MG63 (cell line): Measurements from ENCODE around the gene CACNA1D. TPM values are rescaled to one million over a fixed set of nuclear protein-coding genes. Genes with fewer than 3 reads are reported as not detected.

ENCODE experiments used
- DNase-seq: peaks from one replicate; pipeline ENCODE4 v3.0.0-alpha.2; 2020
- H3K27me3 ChIP-seq: fragments of 250-450 bp; sonication (Bioruptor Pico); 2 replicates; pipeline ENCODE4 v1.5.1; 2020; ENCODE audit warnings: mild to moderate bottlenecking, moderate library complexity
- H3K36me3 ChIP-seq: fragments of 250-450 bp; sonication (Bioruptor Pico); 2 replicates; pipeline ENCODE4 v1.5.1; 2020; ENCODE audit warnings: mild to moderate bottlenecking, moderate library complexity
- H3K4me3 ChIP-seq: fragments of 250-450 bp; sonication (Bioruptor Pico); 2 replicates; pipeline ENCODE4 v1.5.1; 2020; ENCODE audit warnings: mild to moderate bottlenecking, moderate library complexity
- H3K9me3 ChIP-seq: fragments of 250-450 bp; sonication (Bioruptor Pico); 2 replicates; pipeline ENCODE4 v1.5.1; 2020; ENCODE audit warnings: mild to moderate bottlenecking, moderate library complexity
- total RNA-seq: library from RNA; depleted of rRNA; stranded (reverse); fragments of >200 nt; shearing (Covaris generic); gene quantifications from 2 replicates; pipeline ENCODE4 v1.2.3, GENCODE V29; 2014; ENCODE audit warnings: low replicate concordance

The CACNA1D gene
- total RNA-seq, 1 experiment from 2014 or later, result not detected

DNA sequence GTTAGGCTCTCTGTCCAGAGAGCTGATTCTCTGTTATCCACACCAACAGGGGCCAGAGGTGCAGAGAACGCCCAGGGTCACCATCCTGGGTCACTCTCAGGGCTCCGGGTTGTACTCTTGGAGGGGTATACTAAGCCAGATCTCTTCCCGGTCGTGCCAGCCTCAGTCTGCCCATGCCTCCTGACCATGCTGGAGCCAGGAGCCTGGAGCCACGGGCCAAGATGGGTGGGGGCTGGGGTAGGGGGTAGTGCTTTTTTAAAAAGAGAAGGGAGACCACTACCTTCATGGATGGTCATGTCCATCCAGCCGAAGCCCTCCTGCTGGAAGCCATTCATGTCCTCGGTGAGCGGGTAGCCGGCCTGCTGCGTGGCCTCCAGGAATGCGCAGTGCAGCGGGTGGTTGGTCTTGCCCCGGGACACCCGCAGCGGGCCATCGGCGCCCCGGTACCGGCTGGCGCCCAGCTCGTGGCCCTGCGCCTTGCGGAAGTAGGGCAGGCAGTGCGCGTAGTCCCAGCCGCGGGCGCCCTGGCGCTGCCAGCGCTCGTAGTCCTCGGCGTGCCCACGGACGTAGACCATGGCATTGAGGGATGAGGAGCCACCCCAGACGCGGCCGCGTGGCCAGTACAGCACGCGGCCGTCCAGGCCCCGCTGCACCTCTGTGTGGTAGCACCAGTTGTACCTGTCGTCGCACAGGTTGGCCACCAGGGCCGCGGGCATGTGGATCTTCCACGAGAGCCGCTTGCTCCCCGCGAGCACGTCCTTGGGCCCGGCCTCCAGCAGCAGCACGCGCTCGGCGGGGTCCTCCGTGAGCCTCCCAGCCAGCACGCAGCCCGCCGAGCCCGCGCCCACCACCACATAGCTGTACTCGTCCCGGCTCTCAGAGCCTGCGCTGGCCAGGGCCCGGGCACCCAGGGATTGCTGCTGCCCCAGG, 328.9 kb downstream of the CACNA1D start:
- no peak for DNase-seq
- Histone ChIP-seq H3K36me3 (no peaks in the 10 kb centered on the region), H3K27me3 (no peaks in the 10 kb centered on the region), H3K9me3 (no peaks in the 10 kb centered on the region), H3K4me3 (no peak overlapping the region)

DNA sequence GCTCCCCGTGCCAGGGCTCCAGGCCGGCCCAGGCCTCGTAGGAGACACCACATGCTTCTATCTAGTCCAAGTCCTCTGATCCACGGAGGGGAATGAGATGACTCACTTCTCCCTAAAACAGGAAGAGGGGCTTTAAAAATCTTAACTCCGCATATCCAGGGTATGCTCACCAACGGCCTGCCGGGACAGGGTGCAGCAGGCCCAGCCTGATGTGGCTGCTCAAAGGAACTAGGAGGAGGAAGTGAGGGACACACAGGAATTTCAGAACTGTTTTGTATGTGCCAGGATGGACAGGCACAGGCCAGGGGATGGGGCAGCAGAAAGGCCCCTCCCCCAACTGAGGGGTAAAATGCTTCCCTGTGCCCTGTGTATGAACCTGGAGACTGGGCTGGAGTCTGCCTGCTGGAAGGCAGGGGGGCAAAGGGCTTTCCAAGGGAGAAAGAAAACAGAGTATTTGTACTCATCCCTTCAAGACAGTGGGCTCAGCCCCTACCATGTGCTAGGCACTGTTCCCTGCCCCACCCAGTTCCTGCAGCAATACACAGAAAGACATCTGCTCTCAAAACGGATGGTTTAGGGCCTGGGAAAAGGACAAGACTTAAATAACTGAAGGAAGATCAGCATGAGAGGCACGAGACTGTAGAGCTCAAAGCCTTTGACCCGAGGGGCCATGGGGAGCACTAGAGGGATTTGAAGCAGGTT, 329.7 kb downstream of the CACNA1D start:
- Histone ChIP-seq H3K36me3 (no peaks in the 10 kb centered on the region), H3K27me3 (no peaks in the 10 kb centered on the region), H3K4me3 (no peak overlapping the region), H3K9me3 (no peaks in the 10 kb centered on the region)
- no peak for DNase-seq

DNA sequence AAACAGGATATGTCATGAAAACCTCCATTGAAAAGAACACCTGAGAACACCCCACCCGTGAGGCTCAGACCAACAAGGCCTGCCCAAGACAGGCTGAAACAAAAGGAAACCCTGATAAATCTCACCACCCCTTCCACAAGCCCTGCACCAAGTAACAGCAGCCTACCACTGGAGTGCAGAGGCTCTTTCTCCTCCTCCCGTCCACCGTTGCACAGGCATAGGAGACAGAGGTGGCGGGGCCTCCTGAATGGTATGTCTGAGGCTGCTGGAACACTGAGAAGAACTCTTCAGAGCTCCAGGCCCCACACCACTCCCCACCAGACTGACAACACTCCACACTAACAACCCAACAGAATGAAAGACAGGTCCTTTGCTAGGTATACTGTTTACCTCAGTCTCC, 330.4 kb downstream of the CACNA1D start:
- H3K36me3 ChIP-seq, result no peaks in the 10 kb centered on the region
- no peaks in the 10 kb centered on the region for H3K27me3 ChIP-seq
- no peak overlapping the region for H3K4me3 ChIP-seq
- DNase-seq, result no peak
- no peaks in the 10 kb centered on the region for H3K9me3 ChIP-seq

DNA sequence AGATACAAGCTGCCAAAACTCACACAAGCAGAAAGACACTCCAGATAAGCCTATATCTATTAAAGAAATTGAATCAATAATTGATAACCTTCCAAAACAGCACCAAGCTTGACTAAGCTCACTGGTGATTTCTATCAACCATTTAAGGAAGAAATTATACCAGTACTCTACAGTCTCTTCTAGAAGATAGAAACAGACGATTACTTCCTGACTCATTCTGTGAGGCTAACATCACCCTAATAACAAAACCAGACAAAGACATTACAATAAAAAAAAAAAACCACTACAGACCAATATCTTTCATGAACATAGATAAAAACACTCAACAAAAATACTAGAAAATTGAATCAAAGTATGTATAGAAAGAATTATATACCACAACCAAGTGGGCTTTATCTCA, 331.6 kb downstream of the CACNA1D start:
- no peaks in the 10 kb centered on the region for H3K36me3 ChIP-seq
- H3K27me3 ChIP-seq, result no peaks in the 10 kb centered on the region
- H3K9me3 ChIP-seq, result no peaks in the 10 kb centered on the region
- no peak for DNase-seq
- H3K4me3 ChIP-seq, result no peak overlapping the region

DNA sequence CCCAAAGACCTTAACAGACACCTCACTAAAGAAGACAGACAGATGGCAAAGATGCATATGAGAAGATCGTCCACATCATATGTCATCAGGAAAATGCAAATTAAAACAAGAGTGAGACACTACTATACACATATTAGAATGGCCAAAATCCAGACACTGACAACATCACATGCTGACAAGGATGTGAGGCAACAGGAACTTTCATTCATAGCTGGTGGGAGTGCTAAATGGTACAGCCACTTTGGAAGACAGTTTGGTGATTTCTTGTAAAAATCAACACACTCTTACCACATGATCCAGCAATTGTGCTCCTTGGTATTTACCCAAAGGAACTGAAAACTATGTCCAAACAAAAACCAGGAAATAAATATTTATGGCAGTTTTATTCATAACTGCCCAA, 334.2 kb downstream of the CACNA1D start:
- Histone ChIP-seq H3K36me3 (no peaks in the 10 kb centered on the region), H3K27me3 (no peaks in the 10 kb centered on the region), H3K4me3 (no peak overlapping the region), H3K9me3 (no peaks in the 10 kb centered on the region)
- DNase-seq, result no peak

DNA sequence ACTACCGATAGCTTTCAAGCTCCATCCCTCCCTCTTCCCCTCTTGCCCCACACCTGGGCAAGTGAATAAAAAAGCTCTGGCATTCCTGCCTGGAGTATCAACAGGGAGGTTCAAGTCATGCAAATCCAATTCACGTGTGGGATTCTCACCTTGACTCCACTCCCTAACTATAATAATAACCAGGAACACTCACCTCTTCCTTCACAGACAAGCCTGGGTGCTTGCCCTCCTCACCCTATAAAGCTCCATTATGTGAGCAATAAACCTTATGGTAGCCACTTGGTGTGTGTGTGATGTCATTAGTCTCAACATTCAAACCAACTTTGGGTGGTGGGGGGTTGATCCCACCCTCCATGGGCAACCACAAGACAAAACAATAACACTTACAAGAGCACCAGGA, 335.2 kb downstream of the CACNA1D start:
- Histone ChIP-seq H3K36me3 (no peaks in the 10 kb centered on the region), H3K9me3 (no peaks in the 10 kb centered on the region), H3K27me3 (no peaks in the 10 kb centered on the region), H3K4me3 (no peak overlapping the region)
- DNase-seq, result no peak

DNA sequence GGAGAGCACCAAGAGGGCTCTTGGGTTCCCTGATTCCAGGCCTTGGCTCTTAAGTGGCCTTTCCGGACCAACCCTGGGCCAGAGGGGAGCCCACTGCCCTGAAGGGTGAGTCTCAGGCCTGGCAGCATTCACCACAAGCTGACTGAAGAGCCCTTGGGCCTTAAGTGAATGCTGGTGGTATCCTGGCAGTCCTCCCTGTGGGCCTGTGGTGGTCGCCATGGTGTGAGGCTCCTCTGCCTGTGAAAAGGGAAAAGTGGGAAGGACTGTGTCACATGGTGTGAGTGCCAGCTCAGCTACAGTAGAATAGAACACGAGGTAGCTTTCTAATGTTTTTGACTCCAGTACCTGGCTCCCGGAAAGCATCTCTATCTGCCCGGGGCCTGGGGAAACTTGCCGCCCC, 336.5 kb downstream of the CACNA1D start:
- Histone ChIP-seq H3K4me3 (no peak overlapping the region), H3K9me3 (no peaks in the 10 kb centered on the region), H3K36me3 (no peaks in the 10 kb centered on the region), H3K27me3 (no peaks in the 10 kb centered on the region)
- DNase-seq, result no peak

DNA sequence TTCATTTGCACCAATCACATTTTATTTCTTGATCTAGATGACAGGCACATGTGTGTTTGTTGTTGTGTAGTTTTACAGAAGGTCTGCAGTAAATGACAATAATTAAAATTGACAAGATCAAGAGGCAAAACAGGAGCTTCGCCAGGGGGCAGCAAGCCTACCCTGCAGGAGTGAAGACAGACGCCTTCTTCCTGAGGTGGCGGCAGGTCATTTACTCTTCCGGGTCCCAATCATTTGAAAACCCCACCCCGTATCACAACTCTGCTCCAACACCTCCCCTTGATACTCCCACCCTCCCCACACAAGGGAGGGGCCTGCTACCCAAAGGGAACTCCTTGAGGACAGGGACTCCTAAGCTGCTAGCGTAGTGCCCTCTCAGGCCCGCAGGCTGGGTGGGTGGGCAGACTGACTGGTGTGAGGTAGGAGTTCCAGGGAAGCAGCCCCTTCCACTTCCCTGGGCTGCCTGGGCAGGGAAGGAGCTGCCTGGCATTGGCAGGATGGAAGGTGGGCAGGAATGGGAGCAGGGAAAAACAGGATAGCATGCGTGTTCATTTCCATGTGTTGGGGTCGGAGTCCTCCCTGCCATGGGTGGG, 338.7 kb downstream of the CACNA1D start:
- Histone ChIP-seq H3K27me3 (no peaks in the 10 kb centered on the region), H3K4me3 (no peak overlapping the region), H3K36me3 (no peaks in the 10 kb centered on the region), H3K9me3 (no peaks in the 10 kb centered on the region)
- no peak for DNase-seq

DNA sequence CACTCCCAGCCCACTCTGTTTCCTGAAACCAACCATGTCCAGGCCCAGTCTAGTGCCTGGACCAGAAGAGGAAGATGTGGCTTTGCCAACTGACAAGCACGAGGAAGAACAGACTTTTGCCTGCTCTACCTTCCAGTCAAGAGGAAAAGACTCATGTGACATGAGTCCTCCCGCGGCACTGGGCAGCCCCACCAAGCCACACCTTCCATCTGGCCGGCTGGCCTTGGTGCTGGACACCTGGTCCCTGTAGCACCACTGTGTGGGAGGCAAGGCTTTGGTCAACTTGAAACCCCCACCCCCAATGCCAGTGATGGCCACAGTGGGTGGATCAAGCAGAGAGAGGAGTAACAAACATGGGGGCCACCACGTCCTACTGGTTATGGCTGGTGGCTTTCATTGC, 339.3 kb downstream of the CACNA1D start:
- H3K27me3 ChIP-seq, result no peaks in the 10 kb centered on the region
- H3K9me3 ChIP-seq, result no peaks in the 10 kb centered on the region
- no peaks in the 10 kb centered on the region for H3K36me3 ChIP-seq
- no peak overlapping the region for H3K4me3 ChIP-seq
- DNase-seq, result no peak

DNA sequence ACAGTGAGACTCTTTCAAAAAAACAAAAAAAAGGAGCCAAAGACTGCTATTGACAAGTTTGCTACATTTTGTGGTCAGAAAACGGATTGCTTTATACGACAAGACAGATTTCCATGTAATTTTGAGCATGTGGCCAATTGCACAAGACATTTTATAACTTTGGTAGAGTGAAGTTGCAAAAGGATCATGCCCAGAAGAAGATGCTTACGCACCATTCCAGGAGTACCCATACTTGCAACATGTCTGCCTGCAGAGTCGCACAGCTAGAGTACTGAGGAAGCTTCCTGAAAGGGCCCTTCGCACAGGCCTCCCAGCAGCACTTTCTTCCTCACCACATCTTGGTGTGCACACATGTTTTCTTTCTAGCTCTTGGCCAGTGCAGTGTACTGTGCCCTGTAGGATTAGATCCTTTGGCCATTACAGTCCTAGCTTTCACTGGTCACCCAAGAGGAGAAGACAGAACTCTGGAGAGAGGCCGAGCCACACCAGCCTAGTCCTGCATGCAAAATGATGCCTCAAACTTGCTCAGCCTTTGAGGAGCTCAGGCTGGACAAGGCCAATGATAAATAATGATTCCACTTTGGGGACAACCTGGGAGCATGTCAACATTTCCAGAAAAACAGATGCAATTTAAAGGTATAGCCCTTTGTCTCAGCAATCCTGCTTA, 340.2 kb downstream of the CACNA1D start:
- Histone ChIP-seq H3K27me3 (no peaks in the 10 kb centered on the region), H3K9me3 (no peaks in the 10 kb centered on the region), H3K36me3 (no peaks in the 10 kb centered on the region), H3K4me3 (no peak overlapping the region)
- DNase-seq, result no peak

DNA sequence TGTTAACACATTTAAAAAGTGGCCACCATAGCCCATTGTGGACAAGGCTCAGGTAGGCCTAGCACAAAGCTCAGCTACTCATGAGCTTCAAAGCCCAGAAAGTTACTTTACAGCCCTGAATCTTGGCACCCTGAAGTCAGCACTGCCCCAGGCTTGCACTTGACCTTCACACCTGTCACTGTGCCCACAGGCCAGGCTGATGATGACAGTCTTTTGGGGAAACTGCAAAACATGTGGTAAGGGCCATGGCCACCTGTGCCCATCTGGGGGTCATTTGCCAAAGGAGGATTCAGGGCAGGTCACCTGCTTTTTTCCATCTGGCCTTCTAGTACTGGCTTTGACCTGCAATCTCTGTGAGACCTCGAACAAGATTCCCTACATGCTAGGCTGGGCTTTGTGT, 340.8 kb downstream of the CACNA1D start:
- Histone ChIP-seq H3K4me3 (no peak overlapping the region), H3K9me3 (no peaks in the 10 kb centered on the region), H3K27me3 (no peaks in the 10 kb centered on the region), H3K36me3 (no peaks in the 10 kb centered on the region)
- no peak for DNase-seq

DNA sequence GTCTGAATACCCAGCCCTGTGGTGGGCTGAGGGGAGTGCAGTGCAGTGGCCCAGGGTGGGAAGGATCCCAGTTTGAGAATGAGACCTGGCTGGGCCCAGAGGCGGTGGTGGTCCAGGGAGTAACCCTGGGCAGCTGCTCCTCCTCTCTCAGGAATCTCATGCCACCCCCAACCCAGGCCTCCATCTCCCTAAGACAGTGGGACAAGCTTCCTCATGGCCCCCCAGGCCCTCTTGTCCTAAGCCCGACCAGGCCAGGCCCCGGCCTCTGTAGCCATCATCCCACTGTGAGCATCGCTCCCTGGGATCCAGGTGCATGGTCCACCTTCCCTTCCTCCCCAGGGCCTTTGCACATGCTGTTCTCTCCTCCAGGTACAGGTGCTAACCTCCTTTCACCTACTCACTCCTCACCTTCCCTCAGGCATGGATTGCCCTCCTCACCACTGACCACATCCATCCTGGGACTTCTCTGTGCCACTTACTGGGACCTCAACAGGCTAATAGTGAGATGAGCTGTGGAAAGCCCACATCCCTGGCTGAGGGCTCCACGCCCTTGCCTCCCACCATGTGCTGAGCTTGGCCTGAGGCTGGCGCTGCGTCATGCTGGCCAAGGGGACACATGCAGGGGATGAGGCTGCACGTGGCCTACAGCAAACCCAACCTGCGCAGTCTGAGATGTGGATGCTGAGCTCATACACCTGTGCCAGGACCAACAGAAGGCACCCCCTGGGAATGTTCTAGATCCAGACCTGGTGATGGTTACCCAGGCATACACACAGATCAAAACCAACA, 341.9 kb downstream of the CACNA1D start:
- Histone ChIP-seq H3K36me3 (no peaks in the 10 kb centered on the region), H3K27me3 (no peaks in the 10 kb centered on the region), H3K9me3 (no peaks in the 10 kb centered on the region), H3K4me3 (no peak overlapping the region)
- no peak for DNase-seq

DNA sequence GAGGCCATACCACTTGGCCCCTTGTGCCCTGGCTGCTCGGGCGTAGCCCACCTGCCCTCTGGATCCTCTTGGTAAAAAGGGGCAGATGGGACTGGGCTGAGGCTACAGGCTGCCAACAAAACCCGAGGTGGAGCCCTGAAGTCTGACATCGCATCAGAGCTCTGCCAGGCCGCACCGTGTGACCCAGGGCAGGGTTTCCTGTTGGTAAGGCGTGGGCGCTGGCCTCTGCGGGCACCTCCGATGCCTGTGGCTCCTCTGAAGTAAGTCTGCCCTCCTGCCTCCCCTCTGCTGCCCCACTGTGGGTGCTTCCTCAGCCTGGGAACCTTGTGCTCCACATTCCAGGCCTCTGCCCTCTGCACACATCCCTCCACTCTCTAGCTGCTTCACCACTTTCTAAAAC, 342.9 kb downstream of the CACNA1D start:
- no peaks in the 10 kb centered on the region for H3K9me3 ChIP-seq
- no peak overlapping the region for H3K4me3 ChIP-seq
- no peaks in the 10 kb centered on the region for H3K27me3 ChIP-seq
- H3K36me3 ChIP-seq, result no peaks in the 10 kb centered on the region
- DNase-seq, result no peak

DNA sequence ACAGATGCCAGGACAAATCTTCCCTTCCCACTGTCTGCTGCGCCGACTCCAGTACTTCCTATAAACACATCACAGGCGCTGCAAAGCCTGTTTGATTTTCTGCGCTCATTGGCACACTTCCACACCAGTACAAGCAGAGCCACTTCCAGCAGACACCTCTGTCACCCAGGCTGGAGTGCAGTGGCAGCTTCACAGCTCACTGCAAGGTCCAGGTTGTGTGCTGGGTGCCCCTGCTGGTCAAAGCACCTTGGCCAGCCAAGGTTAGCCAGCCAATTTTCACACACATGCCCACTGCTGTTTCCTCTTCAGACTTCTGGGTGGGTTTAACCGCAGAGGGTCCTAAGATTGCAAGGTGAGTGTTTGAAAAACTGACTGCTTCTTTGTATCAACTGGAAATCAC, 346.9 kb downstream of the CACNA1D start:
- Histone ChIP-seq H3K9me3 (no peaks in the 10 kb centered on the region), H3K27me3 (no peaks in the 10 kb centered on the region), H3K4me3 (no peak overlapping the region), H3K36me3 (no peaks in the 10 kb centered on the region)
- no peak for DNase-seq

DNA sequence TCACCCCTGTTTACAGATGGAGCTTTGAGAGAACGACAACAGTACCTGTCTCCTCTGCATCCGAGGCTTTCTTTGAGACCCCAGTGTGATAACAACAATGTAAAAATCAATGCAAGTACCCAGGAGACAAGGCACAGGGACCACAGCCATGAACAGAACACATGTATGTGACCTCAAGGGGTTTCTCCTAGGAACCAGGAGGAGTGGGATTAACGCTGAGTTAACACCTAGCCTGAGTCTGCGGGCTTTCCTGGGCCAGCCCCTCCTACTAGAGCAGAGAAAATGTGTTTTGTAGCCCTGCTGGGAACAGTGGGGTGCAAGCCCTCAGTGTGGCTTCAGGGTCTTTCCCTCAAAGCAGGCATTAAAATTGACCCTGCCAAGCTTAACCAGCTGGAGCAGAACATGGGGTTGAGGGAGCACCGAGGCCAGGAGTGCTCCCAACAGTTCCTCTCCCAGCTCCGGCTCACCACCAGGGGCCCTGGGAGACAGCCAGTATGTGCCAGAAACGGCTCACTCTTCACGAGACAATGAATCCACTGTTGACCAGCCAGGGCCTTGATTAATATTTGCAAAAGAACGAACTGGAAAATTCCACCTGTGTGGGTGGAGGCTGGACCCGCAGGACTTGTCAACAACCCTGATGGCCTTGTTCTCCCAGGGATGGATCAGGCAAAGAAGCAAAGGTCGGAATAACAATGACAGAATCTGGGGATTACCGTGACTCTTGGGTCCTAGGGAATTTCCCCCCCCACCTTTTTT, 348.2 kb downstream of the CACNA1D start:
- no peak for DNase-seq
- no peaks in the 10 kb centered on the region for H3K36me3 ChIP-seq
- no peaks in the 10 kb centered on the region for H3K9me3 ChIP-seq
- H3K4me3 ChIP-seq, result no peak overlapping the region
- no peaks in the 10 kb centered on the region for H3K27me3 ChIP-seq
